Activated T-helper 1 cell treated with anti-CD3 and anti-CD28 coated beads, Interleukin-2, amount 50 U/mL, for 16 hours (primary cell): Measurements from ENCODE around the gene FAM131B.

Experiments used
- DNase-seq, 2 donors: peaks; one replicate each; pipeline ENCODE4 v3.0.0-alpha.2; 2020; ENCODE audit warnings: low read depth in 1 of 2, low spot score in 1 of 2

Gene FAM131B

GRCh38 chr7:143360788-143361551 lies 1.5 kb downstream of the FAM131B start:
- DNase-seq, result no peak

DNA sequence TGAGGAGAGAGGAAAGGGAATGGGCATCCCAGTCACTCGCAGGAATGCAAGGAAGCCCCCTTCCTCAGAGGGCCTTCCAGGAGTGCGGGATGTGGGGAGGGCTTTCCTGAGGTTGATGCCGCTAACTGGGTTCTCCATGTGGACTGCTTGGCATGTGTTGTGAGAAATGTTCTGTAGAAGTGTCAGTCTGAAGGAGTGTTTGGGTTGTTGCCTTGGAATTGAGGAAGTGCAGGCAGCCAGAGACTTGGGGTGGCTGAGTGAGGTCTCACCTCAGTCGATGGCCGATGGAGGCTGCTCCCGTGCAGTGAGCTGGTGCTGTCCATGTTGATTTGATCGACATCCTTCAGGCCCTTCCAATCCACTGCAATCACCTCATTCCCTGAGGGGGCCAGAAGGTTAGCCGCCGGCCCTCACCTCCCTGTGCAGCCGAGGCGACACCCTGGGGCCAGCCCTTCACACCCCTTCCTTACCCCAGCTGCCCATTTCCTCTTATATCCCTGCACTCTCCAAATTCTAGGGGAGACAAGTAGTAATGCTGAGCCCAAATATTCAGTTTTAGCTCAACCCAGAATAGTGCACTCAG lies 2.7 kb downstream of the FAM131B start:
- no peak for DNase-seq

DNA sequence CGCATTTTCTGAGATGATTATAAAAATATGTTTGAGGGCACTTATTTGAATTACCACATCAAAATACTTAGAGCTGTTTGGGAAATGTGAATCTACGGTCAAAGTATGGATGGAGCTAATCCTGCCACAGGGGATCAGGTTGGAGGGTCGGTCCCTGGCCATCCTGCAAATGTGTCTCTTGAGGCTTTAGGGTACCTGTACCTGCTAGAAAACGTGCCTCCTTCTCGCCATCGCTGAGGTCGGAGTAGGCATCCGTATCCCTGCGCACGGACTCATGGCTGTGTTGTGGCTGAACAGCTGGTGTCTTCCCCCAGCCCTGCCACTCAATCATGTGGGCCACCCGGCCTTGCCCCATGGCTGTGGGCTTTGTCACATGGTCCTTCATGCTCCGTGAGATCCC lies 3.9 kb downstream of the FAM131B start:
- DNase-seq, result no peak

DNA sequence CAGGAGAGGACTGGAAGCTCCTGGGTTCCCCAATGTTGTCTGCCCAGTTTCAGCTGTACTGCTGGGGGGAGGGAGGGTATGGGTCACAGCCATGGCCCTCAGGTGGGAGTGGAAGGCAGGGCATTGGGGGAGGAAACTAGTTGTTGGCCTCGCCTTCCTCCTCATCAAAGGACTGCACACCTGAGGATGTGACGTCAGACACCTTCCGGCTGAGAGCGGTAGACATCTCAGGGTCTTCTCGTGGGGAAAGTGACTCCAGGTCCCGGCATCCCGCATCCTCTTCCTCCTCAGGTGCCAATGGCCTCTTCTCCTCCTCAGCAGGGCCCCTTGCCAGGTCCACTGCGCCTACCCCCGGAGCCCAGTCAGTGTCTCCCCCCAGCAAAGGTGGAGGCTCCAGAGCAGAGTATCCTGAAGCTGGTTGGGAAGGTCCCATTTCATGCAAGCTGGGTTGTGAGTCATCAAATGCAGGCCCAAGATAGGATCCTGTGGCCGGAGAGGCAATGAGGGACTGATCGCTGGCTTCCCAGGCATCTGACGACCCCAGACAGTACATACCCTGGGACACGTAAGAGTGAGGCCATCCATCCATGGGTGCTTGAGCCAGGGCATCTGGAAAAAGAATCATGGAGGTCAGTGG lies 6.0 kb downstream of the FAM131B start:
- no peak for DNase-seq

GRCh38 chr7:143355450-143356385 lies 6.8 kb downstream of the FAM131B start:
- DNase-seq, result no peak

DNA sequence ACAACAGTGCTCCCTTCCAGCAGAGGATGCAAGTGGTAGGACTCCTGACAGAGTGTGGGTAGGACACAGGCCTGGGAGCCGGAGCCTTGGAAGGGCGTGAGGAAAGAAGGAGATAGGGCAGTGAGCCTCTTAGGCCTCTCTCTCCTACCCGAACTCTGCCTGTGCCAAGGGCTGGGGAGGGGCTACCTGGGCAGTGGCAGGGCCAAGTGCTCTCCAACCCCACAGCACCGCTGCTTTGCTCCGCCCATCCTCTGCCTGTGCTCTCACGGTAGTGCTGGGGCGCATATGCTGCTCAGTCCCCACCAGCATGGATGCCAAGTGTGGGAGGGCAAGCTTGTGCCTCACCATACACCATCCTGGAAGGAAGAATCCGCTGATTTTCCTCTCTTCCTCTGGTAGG lies 7.5 kb downstream of the FAM131B start:
- no peak for DNase-seq

GRCh38 chr7:143354376-143354775 lies 8.1 kb downstream of the FAM131B start:
- DNase-seq, result no peak

- no peak for DNase-seq
Observed at GRCh38 chr7:143352531-143353002, 9.9 kb downstream of the FAM131B start.

GRCh38 chr7:143351574-143351973 lies 10.9 kb downstream of the FAM131B start:
- DNase-seq, result no peak

GRCh38 chr7:143351060-143351459 lies 11.5 kb downstream of the FAM131B start:
- DNase-seq, result no peak

- no peak for DNase-seq
Observed at GRCh38 chr7:143347950-143348349, 14.6 kb downstream of the FAM131B start.

- no peak for DNase-seq
Observed at GRCh38 chr7:143346018-143346417, 16.5 kb downstream of the FAM131B start.

DNA sequence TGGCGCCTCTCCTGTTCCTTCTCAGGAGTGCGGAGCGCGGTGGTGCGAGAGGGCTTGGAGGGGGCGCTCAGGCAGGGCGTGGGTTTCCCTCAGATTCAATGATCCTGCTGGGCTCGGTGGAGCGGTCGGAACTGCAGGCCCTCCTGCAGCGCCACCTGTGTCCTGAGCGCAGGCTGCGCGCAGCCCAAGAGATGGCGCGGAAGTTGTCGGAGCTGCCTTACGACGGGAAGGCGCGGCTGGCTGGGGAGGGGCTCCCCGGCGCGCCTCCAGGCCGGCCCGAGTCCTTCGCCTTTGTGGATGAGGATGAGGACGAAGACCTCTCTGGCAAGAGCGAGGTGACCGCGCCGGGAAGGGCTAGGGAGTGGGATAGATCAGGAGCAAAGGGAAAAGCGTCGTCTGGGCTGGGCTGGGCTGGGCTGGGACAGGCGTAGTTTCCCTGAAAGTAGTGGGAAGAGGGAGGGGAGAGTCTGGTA lies 17.0 kb downstream of the FAM131B start:
- peak; percentile 38 to 49 for DNase-seq

GRCh38 chr7:143343596-143343995 lies 18.9 kb downstream of the FAM131B start:
- DNase-seq, result no peak

DNA sequence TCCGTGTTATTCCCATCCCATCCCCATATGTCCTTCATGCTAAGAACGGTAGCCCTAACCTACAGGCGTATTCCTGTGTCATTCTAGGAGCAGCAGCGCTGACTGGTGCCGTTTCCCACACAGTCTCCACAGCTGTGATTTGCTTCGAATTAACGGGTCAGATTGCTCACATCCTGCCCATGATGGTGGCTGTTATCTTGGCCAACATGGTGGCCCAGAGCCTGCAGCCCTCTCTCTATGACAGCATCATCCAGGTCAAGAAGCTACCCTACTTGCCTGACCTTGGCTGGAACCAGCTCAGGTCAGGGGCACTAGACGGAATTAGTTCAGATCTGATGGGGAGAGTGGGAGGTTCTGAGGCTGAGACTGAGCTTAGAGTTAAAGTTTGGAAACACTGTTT lies 20.7 kb downstream of the FAM131B start:
- no peak for DNase-seq

- DNase-seq, result no peak
Observed at GRCh38 chr7:143337216-143337615, 25.3 kb downstream of the FAM131B start.

GRCh38 chr7:143334244-143334643 lies 28.3 kb downstream of the FAM131B start:
- DNase-seq, result no peak

DNA sequence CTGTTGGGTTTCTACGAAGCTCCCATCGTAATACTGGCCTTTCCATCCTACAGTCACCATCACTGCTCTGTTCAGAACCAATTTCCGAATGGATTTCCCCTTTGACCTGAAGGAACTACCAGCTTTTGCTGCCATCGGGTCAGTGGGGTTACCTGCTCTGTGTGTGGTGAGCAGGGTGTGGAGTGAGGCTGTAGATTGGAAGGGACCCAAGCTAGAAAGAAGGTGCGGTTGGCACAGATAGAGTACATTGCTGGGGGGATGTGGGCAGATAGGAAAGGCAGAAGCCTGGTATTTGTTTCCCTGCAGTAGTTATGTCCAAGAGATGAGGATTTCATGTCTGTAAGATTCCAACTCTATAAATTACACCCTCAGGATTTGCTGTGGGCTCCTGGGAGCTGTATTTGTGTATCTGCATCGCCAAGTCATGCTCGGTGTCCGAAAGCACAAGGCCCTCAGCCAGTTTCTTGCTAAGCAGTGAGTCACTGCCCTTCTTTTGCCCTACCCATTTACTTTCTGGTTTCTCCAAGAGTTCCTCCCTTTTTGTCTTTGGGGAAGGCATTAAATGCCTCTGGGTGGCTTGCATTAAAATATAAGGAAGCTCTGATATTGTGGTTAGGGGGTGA lies 31.2 kb downstream of the FAM131B start:
- no peak for DNase-seq

DNA sequence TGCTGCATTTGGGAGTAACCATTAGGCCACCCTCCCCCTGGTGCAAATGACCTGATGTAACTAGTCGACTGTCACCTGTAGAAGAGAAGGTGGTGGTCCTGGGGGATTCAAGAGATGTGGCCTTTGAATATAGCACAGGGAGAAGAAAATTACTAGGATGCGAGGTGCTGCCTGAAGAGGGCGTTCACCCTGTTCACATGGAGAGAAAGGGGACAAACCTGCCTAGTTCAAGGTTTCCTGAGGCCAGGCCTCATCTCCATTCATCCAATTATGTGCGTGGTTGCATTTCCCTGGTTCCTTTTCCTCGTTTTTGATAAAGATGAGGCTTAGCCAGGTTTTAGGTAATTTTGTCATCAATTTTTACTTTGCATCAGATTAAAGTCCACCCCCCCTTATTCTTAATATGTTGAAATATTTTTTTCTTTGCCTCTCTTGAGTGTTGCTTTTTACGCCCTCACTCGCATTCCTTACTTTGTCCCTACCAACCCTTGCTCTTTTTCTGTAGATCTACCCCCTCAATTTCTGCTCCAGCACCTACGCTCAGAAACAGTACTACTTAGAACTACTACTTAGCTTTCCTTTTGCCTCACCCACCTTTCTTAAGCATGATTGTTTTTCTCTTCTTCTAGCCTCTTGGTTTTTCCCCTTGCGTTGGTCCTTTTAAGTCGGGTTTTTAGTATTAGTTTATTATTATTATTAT lies 32.9 kb downstream of the FAM131B start:
- DNase-seq, result no peak

DNA sequence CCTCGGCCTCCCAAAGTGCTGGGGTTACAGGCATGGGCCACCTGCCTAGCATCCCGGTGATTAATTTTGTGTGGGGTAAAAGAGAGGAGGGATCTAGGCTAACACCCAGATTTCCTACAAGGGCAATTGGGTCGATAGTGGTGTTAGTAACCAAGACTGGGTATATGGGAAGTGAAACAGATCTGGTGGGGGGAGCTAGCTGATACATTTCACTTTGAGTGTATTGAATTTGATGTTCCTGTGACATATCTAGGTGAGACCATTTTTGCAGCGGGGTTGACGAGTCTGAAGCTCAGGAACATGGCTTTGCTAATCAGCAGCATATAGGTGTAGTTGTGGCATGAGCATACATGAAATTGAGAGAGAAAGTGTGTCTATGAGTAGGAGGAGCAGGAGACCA lies 34.6 kb downstream of the FAM131B start:
- no peak for DNase-seq
